HepG2 (cell line): ENCODE measurements around the gene ZFP36L2. TPM values are rescaled to one million over a fixed set of nuclear protein-coding genes. Genes with fewer than 3 reads are reported as not detected.

ENCODE experiments used
- BRD4 ChIP-seq: sonication (generic); formaldehyde crosslinking; IDR thresholded peaks from 2 replicates; pipeline ENCODE4 v1.4.0; 2020; ENCODE audit warnings: missing genetic modification reagents
- ELF1 ChIP-seq: sonication (generic); formaldehyde crosslinking; IDR thresholded peaks from 2 replicates; pipeline ENCODE4 v1.4.0; 2020; ENCODE audit warnings: missing genetic modification reagents
- FOXP1 ChIP-seq, 2 experiments: fragments of 450-650 bp in 1 of 2; IDR thresholded peaks; 2 replicates each; pipeline ENCODE4 v1.6.1; 2017 to 2018; ENCODE audit warnings: antibody characterized with exemption in 1 of 2
- KLF12 ChIP-seq: sonication (generic); formaldehyde crosslinking; IDR thresholded peaks from 2 replicates; pipeline ENCODE4 v1.4.0; 2020; ENCODE audit warnings: missing genetic modification reagents, borderline replicate concordance
- PHB2 ChIP-seq: fragments of 450-650 bp; IDR thresholded peaks from 2 replicates; pipeline ENCODE4 v1.6.1; 2018; ENCODE audit not compliant: partially characterized antibody
- ZBTB7A ChIP-seq: sonication (generic); formaldehyde crosslinking; IDR thresholded peaks from 2 replicates; pipeline ENCODE4 v1.8.0; 2022; ENCODE audit warnings: mild to moderate bottlenecking, missing genetic modification reagents
- ZFP37 ChIP-seq: sonication (generic); formaldehyde crosslinking; IDR thresholded peaks from 2 replicates; pipeline ENCODE4 v1.4.0; 2020; ENCODE audit warnings: missing genetic modification reagents, borderline replicate concordance
- ZNF263 ChIP-seq: sonication (generic); formaldehyde crosslinking; IDR thresholded peaks from 2 replicates; pipeline ENCODE4 v1.4.0; 2020; ENCODE audit warnings: missing genetic modification reagents
- ZNF33B ChIP-seq: sonication (generic); formaldehyde crosslinking; IDR thresholded peaks from 2 replicates; pipeline ENCODE4 v1.5.1; 2020; ENCODE audit warnings: mild to moderate bottlenecking, missing genetic modification reagents
- polyA plus RNA-seq, 8 experiments: library from polyadenylated mRNA; depleted of rRNA in 3 of 8; stranded (reverse) in 7 of 8; unstranded in 1 of 8; fragments of >200 nt; fragmentation: Illumina TruSeq in 4 of 8; extraction: Trizol in 4 of 8; gene quantifications; 2 replicates each; pipeline versions ENCODE4 v1.2.1 to v1.2.3, GENCODE V29; 2011 to 2016; ENCODE audit warnings: low read depth in 4 of 8, missing spikeins in 1 of 8, mixed read lengths in 1 of 8; ENCODE audit not compliant: insufficient read depth in 1 of 8
- total RNA-seq, 5 experiments: library from RNA; depleted of rRNA; stranded (reverse); fragments of >200 nt; fragmentation: Illumina TruSeq; extraction: Trizol; gene quantifications; 2 replicates each; pipeline ENCODE4 v1.2.3, GENCODE V29; 2016; ENCODE audit warnings: low read depth in 1 of 5
- TF ChIP-seq, protein P1 (sequence below): sonication (generic); formaldehyde crosslinking; IDR thresholded peaks from 2 replicates; pipeline ENCODE4 v1.4.0; 2020; ENCODE audit warnings: mild to moderate bottlenecking, missing genetic modification reagents, borderline replicate concordance
- TF ChIP-seq, protein P2 (sequence below): sonication (generic); formaldehyde crosslinking; IDR thresholded peaks from 2 replicates; pipeline ENCODE4 v1.5.0; 2020; ENCODE audit warnings: mild to moderate bottlenecking, missing genetic modification reagents, borderline replicate concordance
- TF ChIP-seq, protein P3 (sequence below): sonication (generic); formaldehyde crosslinking; IDR thresholded peaks from 2 replicates; pipeline ENCODE4 v1.4.0; 2020; ENCODE audit warnings: mild to moderate bottlenecking, missing genetic modification reagents
- TF ChIP-seq, protein P4 (sequence below): sonication (generic); formaldehyde crosslinking; IDR thresholded peaks from 2 replicates; pipeline ENCODE4 v1.4.0; 2020; ENCODE audit warnings: missing genetic modification reagents

Gene ZFP36L2
- total and polyA plus RNA-seq, 2 of the 13 experiments (the other 11 are each of a cell fraction or from before 2014, with no cell fraction given), result 11.2 to 21.8 TPM

DNA sequence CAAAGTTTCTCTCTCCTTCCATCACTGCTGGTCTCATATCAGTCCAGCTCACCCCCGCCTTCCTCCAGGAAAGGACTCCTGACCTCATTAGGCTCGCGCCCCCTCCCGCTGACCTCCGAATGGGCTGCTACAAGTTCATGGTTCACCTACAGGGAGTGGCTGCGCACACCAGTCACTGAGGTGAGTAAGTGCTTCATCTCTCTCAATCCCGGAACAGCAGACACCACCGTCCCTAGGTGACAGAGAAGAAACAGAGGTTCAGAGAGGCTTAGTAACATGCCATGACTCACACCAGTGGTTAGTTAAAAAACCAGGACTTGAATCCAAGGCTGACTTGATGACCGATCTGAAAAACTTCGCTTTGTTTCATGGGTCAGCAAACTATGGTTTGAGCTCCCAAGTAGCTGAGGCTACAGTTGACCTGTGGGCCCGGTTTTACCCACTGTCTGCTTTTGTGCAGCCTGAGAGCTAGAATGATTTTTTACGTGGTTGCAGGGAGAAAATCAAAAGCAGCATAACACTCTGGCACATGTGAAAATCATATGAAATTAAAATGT is 42.0 kb downstream of the ZFP36L2 start (continued):
- TF ChIP-seq, protein P1, sequence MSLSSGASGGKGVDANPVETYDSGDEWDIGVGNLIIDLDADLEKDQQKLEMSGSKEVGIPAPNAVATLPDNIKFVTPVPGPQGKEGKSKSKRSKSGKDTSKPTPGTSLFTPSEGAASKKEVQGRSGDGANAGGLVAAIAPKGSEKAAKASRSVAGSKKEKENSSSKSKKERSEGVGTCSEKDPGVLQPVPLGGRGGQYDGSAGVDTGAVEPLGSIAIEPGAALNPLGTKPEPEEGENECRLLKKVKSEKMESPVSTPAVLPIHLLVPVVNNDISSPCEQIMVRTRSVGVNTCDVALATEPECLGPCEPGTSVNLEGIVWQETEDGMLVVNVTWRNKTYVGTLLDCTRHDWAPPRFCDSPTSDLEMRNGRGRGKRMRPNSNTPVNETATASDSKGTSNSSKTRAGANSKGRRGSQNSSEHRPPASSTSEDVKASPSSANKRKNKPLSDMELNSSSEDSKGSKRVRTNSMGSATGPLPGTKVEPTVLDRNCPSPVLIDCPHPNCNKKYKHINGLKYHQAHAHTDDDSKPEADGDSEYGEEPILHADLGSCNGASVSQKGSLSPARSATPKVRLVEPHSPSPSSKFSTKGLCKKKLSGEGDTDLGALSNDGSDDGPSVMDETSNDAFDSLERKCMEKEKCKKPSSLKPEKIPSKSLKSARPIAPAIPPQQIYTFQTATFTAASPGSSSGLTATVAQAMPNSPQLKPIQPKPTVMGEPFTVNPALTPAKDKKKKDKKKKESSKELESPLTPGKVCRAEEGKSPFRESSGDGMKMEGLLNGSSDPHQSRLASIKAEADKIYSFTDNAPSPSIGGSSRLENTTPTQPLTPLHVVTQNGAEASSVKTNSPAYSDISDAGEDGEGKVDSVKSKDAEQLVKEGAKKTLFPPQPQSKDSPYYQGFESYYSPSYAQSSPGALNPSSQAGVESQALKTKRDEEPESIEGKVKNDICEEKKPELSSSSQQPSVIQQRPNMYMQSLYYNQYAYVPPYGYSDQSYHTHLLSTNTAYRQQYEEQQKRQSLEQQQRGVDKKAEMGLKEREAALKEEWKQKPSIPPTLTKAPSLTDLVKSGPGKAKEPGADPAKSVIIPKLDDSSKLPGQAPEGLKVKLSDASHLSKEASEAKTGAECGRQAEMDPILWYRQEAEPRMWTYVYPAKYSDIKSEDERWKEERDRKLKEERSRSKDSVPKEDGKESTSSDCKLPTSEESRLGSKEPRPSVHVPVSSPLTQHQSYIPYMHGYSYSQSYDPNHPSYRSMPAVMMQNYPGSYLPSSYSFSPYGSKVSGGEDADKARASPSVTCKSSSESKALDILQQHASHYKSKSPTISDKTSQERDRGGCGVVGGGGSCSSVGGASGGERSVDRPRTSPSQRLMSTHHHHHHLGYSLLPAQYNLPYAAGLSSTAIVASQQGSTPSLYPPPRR (CRISPR knock-in tag), result peak; percentile 82
- TF ChIP-seq, protein P2, sequence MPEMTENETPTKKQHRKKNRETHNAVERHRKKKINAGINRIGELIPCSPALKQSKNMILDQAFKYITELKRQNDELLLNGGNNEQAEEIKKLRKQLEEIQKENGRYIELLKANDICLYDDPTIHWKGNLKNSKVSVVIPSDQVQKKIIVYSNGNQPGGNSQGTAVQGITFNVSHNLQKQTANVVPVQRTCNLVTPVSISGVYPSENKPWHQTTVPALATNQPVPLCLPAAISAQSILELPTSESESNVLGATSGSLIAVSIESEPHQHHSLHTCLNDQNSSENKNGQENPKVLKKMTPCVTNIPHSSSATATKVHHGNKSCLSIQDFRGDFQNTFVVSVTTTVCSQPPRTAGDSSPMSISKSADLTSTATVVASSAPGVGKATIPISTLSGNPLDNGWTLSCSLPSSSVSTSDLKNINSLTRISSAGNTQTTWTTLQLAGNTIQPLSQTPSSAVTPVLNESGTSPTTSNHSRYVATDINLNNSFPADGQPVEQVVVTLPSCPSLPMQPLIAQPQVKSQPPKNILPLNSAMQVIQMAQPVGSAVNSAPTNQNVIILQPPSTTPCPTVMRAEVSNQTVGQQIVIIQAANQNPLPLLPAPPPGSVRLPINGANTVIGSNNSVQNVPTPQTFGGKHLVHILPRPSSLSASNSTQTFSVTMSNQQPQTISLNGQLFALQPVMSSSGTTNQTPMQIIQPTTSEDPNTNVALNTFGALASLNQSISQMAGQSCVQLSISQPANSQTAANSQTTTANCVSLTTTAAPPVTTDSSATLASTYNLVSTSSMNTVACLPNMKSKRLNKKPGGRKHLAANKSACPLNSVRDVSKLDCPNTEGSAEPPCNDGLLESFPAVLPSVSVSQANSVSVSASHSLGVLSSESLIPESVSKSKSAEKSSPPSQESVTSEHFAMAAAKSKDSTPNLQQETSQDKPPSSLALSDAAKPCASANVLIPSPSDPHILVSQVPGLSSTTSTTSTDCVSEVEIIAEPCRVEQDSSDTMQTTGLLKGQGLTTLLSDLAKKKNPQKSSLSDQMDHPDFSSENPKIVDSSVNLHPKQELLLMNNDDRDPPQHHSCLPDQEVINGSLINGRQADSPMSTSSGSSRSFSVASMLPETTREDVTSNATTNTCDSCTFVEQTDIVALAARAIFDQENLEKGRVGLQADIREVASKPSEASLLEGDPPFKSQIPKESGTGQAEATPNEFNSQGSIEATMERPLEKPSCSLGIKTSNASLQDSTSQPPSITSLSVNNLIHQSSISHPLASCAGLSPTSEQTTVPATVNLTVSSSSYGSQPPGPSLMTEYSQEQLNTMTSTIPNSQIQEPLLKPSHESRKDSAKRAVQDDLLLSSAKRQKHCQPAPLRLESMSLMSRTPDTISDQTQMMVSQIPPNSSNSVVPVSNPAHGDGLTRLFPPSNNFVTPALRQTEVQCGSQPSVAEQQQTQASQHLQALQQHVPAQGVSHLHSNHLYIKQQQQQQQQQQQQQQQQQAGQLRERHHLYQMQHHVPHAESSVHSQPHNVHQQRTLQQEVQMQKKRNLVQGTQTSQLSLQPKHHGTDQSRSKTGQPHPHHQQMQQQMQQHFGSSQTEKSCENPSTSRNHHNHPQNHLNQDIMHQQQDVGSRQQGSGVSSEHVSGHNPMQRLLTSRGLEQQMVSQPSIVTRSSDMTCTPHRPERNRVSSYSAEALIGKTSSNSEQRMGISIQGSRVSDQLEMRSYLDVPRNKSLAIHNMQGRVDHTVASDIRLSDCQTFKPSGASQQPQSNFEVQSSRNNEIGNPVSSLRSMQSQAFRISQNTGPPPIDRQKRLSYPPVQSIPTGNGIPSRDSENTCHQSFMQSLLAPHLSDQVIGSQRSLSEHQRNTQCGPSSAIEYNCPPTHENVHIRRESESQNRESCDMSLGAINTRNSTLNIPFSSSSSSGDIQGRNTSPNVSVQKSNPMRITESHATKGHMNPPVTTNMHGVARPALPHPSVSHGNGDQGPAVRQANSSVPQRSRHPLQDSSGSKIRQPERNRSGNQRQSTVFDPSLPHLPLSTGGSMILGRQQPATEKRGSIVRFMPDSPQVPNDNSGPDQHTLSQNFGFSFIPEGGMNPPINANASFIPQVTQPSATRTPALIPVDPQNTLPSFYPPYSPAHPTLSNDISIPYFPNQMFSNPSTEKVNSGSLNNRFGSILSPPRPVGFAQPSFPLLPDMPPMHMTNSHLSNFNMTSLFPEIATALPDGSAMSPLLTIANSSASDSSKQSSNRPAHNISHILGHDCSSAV (CRISPR knock-in tag), result no peak
- TF ChIP-seq, protein P3, sequence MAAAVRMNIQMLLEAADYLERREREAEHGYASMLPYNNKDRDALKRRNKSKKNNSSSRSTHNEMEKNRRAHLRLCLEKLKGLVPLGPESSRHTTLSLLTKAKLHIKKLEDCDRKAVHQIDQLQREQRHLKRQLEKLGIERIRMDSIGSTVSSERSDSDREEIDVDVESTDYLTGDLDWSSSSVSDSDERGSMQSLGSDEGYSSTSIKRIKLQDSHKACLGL (CRISPR knock-in tag), result 0 out of 2 replicates have a peak, but pooled peaks have one; percentile 35
- peak; percentile 46; the same call in 1 of the 2 replicates for TF ChIP-seq ZNF263 (CRISPR knock-in tag)
- TF ChIP-seq, protein P4, sequence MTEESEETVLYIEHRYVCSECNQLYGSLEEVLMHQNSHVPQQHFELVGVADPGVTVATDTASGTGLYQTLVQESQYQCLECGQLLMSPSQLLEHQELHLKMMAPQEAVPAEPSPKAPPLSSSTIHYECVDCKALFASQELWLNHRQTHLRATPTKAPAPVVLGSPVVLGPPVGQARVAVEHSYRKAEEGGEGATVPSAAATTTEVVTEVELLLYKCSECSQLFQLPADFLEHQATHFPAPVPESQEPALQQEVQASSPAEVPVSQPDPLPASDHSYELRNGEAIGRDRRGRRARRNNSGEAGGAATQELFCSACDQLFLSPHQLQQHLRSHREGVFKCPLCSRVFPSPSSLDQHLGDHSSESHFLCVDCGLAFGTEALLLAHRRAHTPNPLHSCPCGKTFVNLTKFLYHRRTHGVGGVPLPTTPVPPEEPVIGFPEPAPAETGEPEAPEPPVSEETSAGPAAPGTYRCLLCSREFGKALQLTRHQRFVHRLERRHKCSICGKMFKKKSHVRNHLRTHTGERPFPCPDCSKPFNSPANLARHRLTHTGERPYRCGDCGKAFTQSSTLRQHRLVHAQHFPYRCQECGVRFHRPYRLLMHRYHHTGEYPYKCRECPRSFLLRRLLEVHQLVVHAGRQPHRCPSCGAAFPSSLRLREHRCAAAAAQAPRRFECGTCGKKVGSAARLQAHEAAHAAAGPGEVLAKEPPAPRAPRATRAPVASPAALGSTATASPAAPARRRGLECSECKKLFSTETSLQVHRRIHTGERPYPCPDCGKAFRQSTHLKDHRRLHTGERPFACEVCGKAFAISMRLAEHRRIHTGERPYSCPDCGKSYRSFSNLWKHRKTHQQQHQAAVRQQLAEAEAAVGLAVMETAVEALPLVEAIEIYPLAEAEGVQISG (CRISPR knock-in tag), result peak; percentile 79
- TF ChIP-seq ZNF33B (CRISPR knock-in tag), result no peak
- peak; percentile 96 for TF ChIP-seq ZBTB7A (CRISPR knock-in tag)
- peak; percentile 69; the same call in 1 of the 2 replicates for TF ChIP-seq KLF12 (CRISPR knock-in tag)
- peak; percentile 84; the same call in 1 of the 2 replicates for TF ChIP-seq ZFP37 (CRISPR knock-in tag)
- TF ChIP-seq PHB2, result no peak
- TF ChIP-seq ELF1 (CRISPR knock-in tag), result peak; percentile 86
- no peak for TF ChIP-seq BRD4 (CRISPR knock-in tag)
- no peak for TF ChIP-seq FOXP1 (IDR thresholded peaks at IDR 0.05)
- peak; percentile 67 for TF ChIP-seq FOXP1 (CRISPR knock-in tag; IDR thresholded peaks at IDR 0.05)
